HG02885 (cell line): ENCODE data around the gene BMS1.
A peak's percentile ranks its signal among the peaks of the same experiment; 100 is the strongest.
"Not testable (repeated sequence)": the region's sequence is repeated elsewhere in the genome, so short reads cannot be mapped to it uniquely, and the experiment has no call there.

ENCODE experiments used
- ATAC-seq: cut with Tn5 transposase; IDR thresholded peaks from one replicate; pipeline ENCODE4 v1.9.1; 2021; ENCODE audit warnings: mild to moderate bottlenecking; ENCODE audit not compliant: unreplicated experiment, poor library complexity

Gene BMS1

GRCh38 chr10:42790835-42791234 is 8.2 kb downstream of the BMS1 start:
- no peak for ATAC-seq

DNA sequence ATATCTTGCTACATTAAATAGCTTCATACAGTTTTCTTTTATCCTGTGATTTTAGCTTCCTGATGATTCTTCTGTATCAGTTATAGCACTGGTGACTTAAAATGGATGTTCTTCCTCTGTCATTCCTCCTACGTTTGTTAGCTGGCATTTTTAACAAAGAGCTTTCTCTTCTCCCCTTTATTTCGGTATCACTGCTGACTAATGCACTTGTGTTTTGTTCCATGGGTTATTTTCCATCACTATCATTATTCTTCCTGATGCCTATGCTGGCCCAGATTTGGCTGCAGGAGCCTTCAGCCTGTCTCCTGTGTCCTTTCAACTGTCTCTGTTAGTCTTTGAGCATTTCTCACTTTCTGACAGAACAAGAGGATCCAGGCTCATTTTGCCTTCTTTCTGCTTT is 13.1 kb downstream of the BMS1 start:
- no peak for ATAC-seq

GRCh38 chr10:42801135-42801534 is 18.5 kb downstream of the BMS1 start:
- ATAC-seq = no peak

GRCh38 chr10:42802876-42803275 is 20.3 kb downstream of the BMS1 start:
- no peak for ATAC-seq

DNA sequence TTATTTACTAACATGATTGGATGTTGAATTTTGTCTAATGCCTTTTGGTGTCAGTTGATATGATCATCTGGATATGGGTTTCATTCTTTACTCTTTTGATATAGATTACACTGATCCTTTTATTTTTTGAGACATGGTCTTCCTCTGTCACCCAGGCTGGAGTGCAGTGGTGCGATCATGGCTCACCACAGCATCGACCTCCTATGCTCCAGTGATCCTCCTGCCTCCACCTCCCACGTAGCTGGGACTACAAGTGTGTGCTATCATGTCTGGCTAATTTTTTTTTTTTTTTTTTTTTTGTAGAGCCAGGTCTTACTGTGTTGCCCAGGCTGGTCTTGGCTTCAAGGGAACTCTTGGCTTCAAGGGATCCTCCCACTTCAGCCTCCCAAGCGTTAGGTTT is 27.1 kb downstream of the BMS1 start:
- peak; percentile 84 for ATAC-seq

DNA sequence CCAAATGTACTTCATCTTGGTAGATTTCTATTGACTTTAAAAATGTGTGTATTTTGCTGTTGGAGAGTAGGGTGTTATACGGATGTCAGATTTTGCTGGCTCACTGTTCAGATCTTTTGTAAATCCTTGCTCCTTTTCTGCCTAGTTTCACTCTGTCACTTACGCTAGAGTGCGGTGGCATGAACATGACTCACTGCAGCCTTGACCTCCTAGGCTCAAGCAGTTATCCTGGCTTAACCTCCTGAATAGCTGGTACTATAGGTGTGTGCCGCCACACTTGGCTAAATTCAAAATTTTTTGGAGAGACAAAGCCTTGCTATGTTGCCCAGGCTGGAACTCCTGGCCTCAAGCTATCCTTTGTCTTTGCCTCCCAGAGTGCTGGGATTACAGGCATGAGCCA is 29.4 kb downstream of the BMS1 start:
- no peak for ATAC-seq

- ATAC-seq = not testable (repeated sequence)
These were observed 31.5 kb downstream of the BMS1 start for GRCh38 chr10:42813989-42814687.

GRCh38 chr10:42816334-42816733 is 33.7 kb downstream of the BMS1 start:
- ATAC-seq = not testable (repeated sequence)

DNA sequence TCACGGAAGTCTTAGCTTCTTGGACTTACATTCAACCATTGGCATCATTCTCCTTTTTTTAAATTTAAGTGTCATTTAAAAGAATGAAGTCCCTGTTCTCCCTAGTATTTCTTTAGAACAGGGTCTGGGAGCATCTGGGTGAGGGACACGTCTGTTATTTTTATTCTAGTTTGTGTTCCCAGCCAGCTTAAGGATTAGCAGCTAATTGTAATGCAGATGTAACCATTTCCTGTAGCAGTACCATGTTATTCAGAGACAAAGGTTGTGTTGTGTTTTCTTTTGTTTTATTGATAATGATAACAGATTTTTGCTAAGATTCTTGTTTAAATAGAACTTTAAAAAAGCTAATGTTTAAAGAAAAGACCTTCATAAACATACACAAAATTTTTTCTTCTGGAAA is 34.3 kb downstream of the BMS1 start:
- no peak for ATAC-seq

- not testable (repeated sequence) for ATAC-seq
These were observed 34.8 kb downstream of the BMS1 start for GRCh38 chr10:42817417-42817816.

GRCh38 chr10:42826759-42827158 is 44.2 kb downstream of the BMS1 start:
- ATAC-seq = not testable (repeated sequence)

- no peak for ATAC-seq
These were observed 44.6 kb downstream of the BMS1 start for GRCh38 chr10:42827201-42827600.

GRCh38 chr10:42828391-42828790 is 45.8 kb downstream of the BMS1 start:
- ATAC-seq = not testable (repeated sequence)

DNA sequence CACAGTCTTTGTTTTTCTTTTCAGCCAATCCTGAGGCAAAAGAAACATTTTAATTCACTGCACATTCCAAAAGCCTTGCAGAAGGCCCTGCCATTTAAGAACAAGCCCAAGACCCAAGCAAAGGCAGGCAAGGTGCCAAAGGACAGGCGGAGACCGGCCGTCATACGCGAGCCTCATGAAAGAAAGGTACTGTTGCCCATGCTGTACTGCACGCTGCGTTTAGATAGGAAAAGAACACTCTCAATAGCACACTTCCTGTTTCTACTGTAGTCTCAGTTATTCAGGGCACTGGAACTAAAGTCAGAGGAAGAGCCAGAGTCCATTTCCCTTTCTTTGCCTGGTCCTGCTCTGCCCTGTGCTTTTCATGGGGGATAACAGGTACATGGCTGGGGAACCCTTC is 47.6 kb downstream of the BMS1 start:
- ATAC-seq = no peak

GRCh38 chr10:42836096-42836495 is 53.5 kb downstream of the BMS1 start:
- no peak for ATAC-seq

DNA sequence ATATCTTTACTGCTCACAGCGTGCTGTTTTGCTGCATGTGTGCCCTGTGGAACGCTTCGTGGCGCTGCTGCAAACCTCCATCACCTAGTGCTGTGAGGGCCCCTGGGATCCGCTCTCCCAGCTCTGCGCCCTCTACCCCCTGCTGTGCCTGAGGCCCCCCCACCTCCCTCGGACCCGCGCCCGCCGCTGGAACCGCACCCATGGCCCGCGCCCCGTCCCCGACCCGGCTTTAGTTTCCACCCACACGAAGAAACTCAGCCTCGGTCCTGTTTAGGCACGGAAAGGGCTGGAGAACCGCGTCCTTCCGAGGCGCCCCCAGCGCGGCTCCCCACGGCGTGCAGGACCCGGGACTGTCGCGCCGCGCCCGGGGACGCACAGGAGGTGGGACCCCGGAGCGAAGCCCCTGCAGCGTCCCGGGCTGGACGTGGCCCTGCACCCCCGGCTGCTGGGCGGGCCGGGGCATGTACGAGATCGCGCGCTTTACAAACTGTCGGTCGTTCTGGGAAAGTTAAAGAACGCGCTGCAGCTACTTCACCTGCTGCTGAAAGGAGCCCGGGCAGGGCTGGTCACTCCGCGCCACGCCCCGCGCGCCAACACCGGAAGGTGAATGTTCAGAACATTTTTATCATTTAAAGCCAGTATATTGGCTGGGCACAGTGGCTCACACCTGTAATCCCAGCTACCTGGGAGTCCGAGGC is 54.3 kb downstream of the BMS1 start:
- ATAC-seq = no peak

DNA sequence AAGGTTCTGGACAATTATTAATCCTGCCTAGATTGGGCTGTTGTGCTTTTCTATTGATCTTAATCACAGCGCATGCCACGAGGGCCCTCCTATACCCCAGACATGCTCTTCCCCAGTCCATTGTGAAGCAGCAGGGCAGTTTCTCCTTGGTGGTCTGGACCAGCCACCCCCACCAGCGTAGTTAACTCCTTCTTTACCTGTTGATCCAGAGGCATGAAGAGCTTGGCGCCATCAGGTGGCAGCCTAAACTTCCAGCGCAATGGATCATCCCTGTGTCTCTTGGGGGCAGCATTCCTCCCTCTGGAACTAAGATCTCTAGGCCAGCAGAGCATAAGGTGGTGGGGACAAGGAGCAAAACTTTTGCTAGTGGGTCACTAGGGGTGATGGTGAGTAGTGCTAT is 62.2 kb downstream of the BMS1 start:
- ATAC-seq = not testable (repeated sequence)

DNA sequence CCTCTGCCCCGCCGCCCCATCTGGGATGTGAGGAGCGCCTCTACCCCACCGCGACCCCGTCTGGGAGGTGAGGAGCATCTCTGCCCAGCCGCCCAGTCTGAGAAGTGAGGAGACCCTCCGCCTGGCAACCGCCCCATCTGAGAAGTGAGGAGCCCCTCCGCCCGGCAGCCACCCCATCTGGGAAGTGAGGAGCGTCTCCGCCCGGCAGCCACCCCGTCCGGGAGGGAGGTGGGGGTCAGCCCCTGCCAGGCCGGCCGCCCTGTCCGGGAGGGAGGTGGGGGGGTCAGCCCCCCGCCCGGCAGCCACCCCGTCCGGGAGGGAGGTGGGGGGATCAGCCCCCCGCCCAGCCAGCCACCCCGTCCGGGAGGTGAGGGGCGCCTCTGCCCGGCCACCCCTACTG is 64.7 kb downstream of the BMS1 start:
- ATAC-seq = not testable (repeated sequence)

DNA sequence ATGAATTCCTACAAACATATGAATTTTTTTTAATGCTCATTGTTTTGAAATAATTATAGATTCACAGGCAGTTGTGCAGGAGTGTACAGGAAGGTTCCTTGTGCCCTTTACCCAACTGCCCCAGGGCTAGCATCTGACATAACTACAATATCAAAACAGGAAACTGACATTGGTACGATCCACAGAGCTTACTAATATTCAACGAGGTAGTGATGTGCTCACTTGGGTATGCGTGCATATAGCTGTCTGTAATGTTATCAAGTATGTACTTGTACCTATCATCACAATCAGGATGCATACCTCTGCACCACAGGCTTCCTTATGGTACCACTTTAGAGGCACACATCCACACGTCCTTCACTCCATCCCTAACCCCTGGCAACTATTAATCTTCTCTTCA is 68.3 kb downstream of the BMS1 start:
- no peak for ATAC-seq

DNA sequence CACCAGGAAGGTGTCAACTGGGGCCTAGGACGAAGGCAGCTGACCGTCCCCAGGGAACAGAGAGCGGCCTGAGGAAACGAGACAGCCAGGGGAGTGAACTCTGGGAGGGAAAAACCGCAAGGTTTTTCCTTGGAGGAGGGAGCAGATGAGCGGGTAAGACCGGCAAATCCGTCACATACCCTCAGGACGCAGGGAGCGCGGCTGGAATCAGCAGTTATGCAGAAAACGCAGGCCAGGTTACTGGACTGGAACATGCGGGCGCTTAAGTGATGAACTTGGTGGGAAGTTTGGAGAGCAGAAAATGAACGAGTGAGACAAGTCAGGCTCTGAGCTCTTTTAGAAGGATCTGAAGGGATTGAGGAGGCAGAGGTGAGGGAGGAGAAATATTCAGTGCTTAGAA is 76.7 kb downstream of the BMS1 start:
- ATAC-seq = no peak

- not testable (repeated sequence) for ATAC-seq
These were observed 77.4 kb downstream of the BMS1 start for GRCh38 chr10:42860016-42860415.

GRCh38 chr10:42862801-42863200 is 80.2 kb downstream of the BMS1 start:
- ATAC-seq = not testable (repeated sequence)
